Measurements from ENCODE around the gene ZBTB17. TPM values are rescaled to one million over a fixed set of nuclear protein-coding genes. Genes with fewer than 3 reads are reported as not detected.
"Not testable (repeated sequence)": the region's sequence is repeated elsewhere in the genome, so short reads cannot be mapped to it uniquely, and the experiment has no call there.

ZBTB17 gene
- total RNA-seq, 1 donor from 2014 or later: 24.1 TPM

DNA sequence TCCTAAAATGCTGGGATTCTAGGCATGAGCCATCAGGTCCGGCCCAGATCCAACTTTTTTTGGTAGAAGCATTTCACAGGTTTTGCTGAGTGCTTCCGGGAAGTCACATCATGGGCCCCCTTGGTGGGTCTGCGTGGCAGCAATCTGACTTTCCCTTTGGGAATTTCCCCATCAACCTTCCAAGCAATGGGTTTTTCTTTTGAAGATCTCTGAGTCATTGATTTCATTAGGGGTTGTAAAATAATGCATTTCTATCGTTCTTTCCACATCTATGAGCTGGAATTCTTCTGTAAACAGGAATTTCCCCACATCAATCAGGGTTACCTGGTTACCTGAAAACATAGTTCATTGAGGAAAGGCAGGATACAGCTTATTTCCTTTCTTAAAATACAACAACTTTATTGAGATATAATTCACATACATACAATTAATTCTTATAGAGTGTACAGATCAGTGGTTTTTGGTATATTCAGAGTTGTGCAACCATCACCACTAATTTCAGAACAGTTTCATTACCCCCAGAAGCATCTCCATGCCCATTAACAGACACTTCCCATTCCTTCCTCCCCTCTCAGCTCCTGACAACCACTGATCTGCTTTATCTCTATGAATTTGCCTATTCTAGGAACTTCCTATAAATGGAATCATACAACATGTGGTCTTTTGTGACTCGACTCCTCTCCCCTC is 9.9 kb upstream of the ZBTB17 start:
- Histone ChIP-seq H3K36me3 (ENCODE audit: control insufficient read depth, insufficient read depth, low read length) (no peaks in the 10 kb centered on the region), H3K27me3 (ENCODE audit: control insufficient read depth, insufficient read depth, low read length) (no peaks in the 10 kb centered on the region), H3K4me3 (ENCODE audit: low read depth, low read length) (no peak overlapping the region)
- peak; percentile 61 for DNase-seq (ENCODE audit: low read depth)
- TF ChIP-seq, protein P1, sequence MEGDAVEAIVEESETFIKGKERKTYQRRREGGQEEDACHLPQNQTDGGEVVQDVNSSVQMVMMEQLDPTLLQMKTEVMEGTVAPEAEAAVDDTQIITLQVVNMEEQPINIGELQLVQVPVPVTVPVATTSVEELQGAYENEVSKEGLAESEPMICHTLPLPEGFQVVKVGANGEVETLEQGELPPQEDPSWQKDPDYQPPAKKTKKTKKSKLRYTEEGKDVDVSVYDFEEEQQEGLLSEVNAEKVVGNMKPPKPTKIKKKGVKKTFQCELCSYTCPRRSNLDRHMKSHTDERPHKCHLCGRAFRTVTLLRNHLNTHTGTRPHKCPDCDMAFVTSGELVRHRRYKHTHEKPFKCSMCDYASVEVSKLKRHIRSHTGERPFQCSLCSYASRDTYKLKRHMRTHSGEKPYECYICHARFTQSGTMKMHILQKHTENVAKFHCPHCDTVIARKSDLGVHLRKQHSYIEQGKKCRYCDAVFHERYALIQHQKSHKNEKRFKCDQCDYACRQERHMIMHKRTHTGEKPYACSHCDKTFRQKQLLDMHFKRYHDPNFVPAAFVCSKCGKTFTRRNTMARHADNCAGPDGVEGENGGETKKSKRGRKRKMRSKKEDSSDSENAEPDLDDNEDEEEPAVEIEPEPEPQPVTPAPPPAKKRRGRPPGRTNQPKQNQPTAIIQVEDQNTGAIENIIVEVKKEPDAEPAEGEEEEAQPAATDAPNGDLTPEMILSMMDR (IDR thresholded peaks at IDR 0.05; ENCODE audit: insufficient read depth, low read length, poor library complexity, severe bottlenecking): no peak

DNA sequence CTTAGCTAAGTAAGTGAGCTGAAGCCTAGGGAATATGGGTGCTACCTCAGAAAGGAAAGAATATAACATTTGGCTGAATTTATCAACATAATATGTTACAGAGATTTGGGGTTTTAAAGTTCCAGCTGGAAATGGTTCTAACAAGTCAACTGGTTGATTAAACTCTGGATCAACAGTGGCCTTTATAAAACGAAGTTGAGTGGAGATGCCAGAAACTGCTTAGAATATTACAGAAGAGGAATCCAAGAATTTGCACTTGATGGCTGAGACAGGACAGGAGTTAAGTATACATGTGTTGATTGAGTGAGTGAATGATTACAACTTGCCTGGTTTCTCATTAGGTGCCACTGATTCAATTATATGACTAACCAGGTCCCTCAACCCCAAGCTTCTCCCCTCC is 7.4 kb upstream of the ZBTB17 start:
- DNase-seq (ENCODE audit: low read depth): no peak
- no peaks in the 10 kb centered on the region for H3K36me3 ChIP-seq (ENCODE audit: control insufficient read depth, insufficient read depth, low read length)
- no peaks in the 10 kb centered on the region for H3K27me3 ChIP-seq (ENCODE audit: control insufficient read depth, insufficient read depth, low read length)
- TF ChIP-seq, protein P1 (IDR thresholded peaks at IDR 0.05; ENCODE audit: insufficient read depth, low read length, poor library complexity, severe bottlenecking): no peak
- H3K4me3 ChIP-seq (ENCODE audit: low read depth, low read length): no peak overlapping the region

- Histone ChIP-seq H3K4me3 (ENCODE audit: low read depth, low read length) (no peak overlapping the region), H3K27me3 (ENCODE audit: control insufficient read depth, insufficient read depth, low read length) (no peaks in the 10 kb centered on the region), H3K36me3 (ENCODE audit: control insufficient read depth, insufficient read depth, low read length) (no peaks in the 10 kb centered on the region)
- DNase-seq (ENCODE audit: low read depth): no peak
- TF ChIP-seq, protein P1 (IDR thresholded peaks at IDR 0.05; ENCODE audit: insufficient read depth, low read length, poor library complexity, severe bottlenecking): no peak
Observed at GRCh38 chr1:15981679-15982078, 5.8 kb upstream of the ZBTB17 start.

- not testable (repeated sequence) for H3K27me3 ChIP-seq (ENCODE audit: control insufficient read depth, insufficient read depth, low read length); DNase-seq (ENCODE audit: low read depth); H3K4me3 ChIP-seq (ENCODE audit: low read depth, low read length); H3K36me3 ChIP-seq (ENCODE audit: control insufficient read depth, insufficient read depth, low read length)
Observed at GRCh38 chr1:15977947-15978346, 2.0 kb upstream of the ZBTB17 start.

DNA sequence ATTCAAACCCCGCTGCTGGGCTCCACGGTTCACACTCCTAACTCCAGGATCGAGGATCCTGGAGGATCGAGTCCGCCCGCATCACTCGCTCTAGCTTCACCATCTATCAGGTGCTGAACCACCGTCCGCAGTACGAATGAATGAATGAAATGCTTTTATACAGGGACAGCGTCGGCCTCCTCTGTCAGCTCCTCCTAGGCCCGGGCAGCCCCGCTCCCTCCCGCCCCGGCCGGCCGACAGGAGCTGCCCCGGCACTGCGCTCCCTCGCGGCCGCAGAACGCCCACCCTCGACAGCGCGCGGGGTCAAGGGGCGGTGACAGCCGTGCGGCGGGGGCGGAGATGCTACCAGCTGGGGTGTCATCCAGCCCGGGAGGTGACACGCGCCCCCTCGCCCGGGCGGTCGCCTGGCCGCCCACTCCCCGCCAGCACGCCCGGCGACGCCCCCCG is 520 bp downstream of the ZBTB17 start:
- TF ChIP-seq, protein P1 (IDR thresholded peaks at IDR 0.05; ENCODE audit: insufficient read depth, low read length, poor library complexity, severe bottlenecking): no peak
- H3K36me3 ChIP-seq (ENCODE audit: control insufficient read depth, insufficient read depth, low read length): peaks cover 2% of the 10 kb centered on the region
- DNase-seq (ENCODE audit: low read depth): no peak
- peak overlapping the region; percentile 87 for H3K4me3 ChIP-seq (ENCODE audit: low read depth, low read length)
- H3K27me3 ChIP-seq (ENCODE audit: control insufficient read depth, insufficient read depth, low read length): no peaks in the 10 kb centered on the region

DNA sequence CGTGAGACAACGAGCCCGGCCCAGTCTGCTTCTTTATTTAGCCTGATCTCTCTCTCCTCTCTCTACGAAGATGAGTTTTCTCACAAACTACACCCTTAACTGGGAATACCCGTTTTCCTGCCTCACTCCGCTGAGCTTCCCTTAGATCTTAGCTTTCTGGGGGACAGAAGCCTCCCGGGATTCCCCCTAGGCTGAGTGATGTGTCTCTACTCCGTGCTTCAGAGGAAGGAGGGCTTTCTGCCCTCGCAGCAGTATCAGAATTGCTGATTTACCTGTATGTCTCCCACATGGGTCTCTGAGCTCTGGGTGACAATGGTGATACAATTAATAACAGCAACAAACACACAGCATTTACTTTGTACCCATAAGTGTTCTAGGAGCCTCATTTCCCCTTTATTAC is 1.0 kb downstream of the ZBTB17 start:
- TF ChIP-seq, protein P1 (IDR thresholded peaks at IDR 0.05; ENCODE audit: insufficient read depth, low read length, poor library complexity, severe bottlenecking): no peak
- DNase-seq (ENCODE audit: low read depth): no peak
- H3K36me3 ChIP-seq (ENCODE audit: control insufficient read depth, insufficient read depth, low read length): peaks cover 2% of the 10 kb centered on the region
- H3K4me3 ChIP-seq (ENCODE audit: low read depth, low read length): peak overlapping the region; percentile 87
- no peaks in the 10 kb centered on the region for H3K27me3 ChIP-seq (ENCODE audit: control insufficient read depth, insufficient read depth, low read length)

Measured in kidney epithelial cell (primary cell).